ENCODE results near the gene XXYLT1. TPM values are rescaled to one million over a fixed set of nuclear protein-coding genes. Genes with fewer than 3 reads are reported as not detected.

Gene XXYLT1
- polyA plus RNA-seq, 1 donor (not counting 4 experiments of a cell fraction or from before 2014, with no cell fraction given): 11.1 TPM

DNA sequence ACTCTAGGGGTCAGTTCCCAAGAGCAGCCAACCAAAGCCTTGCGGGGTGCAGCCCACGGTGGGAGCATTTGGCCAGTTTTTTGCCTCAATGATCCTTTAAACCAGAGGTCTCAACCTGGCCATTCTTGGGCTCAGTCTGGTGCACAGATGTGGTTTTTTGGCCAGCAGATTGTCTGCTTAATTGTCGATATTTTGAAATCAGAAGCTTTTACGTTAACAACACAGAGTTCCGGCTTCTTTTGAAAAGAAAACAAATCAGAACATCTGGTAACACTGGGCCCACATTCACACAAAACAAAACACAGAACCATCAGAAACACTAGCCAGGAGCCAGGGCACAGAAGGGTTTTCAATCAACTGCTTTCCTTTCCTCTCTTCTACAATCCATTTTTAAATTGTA lies 127.7 kb downstream of the XXYLT1 start:
- DNase-seq (ENCODE audit: low read depth, low spot score) (no peak), FAIRE-seq (no peak)
- dilution Hi-C loops (cut with MboI; ENCODE audit: extremely low pct_ligation_motif_present, low sequenced_read_pairs): no loop called here
- H3K36me3 ChIP-seq (ENCODE audit: control insufficient read depth in 2 of 2, extremely low read depth in 1 of 2, insufficient read depth in 2 of 2, low read length in 2 of 2): no peaks in the 10 kb centered on the region
- H3K79me2 ChIP-seq (ENCODE audit: control insufficient read depth, insufficient read depth, low read length): no peaks in the 10 kb centered on the region
- peaks cover 2% of the 10 kb centered on the region for H3K9me3 ChIP-seq (ENCODE audit: control insufficient read depth, low read depth, low read length)
- H3K4me3 ChIP-seq (ENCODE audit: control insufficient read depth in 2 of 3, extremely low read depth in 1 of 3, insufficient read depth in 2 of 3, low read depth in 1 of 3, low read length in 3 of 3): no peak overlapping the region
- no peak overlapping the region for H2AFZ ChIP-seq (ENCODE audit: control insufficient read depth, low read length)
- H4K20me1 ChIP-seq (ENCODE audit: control insufficient read depth, extremely low read depth, insufficient read depth, low read length): no peaks in the 10 kb centered on the region
- H3K27me3 ChIP-seq (ENCODE audit: control insufficient read depth, extremely low read depth, insufficient read depth, low read length): no peaks in the 10 kb centered on the region
- H3K27ac ChIP-seq (ENCODE audit: control insufficient read depth, insufficient read depth, low read length): no peak overlapping the region
- H3K9me1 ChIP-seq (ENCODE audit: control insufficient read depth, extremely low read depth, insufficient read depth, low read length): peaks cover 4% of the 10 kb centered on the region
- H3K4me2 ChIP-seq (ENCODE audit: control insufficient read depth, extremely low read depth, insufficient read depth, low read depth, low read length): no peak overlapping the region
- no peak overlapping the region for H3K9ac ChIP-seq (ENCODE audit: control insufficient read depth, extremely low read depth, insufficient read depth, low read length)
- TF ChIP-seq EZH2 (IDR thresholded peaks at IDR 0.05; ENCODE audit: low read length) (no peak), CTCF (optimal IDR thresholded peaks at IDR 0.05 in 1 of 3, IDR thresholded peaks at IDR 0.05 in 1 of 3, conservative IDR thresholded peaks at IDR 0.05 in 1 of 3; ENCODE audit: extremely low read depth in 1 of 3, insufficient read depth in 2 of 3, low read length in 3 of 3) (no peak)
- peaks cover 16% of the 10 kb centered on the region for H3K4me1 ChIP-seq (ENCODE audit: control insufficient read depth, extremely low read depth, insufficient read depth, low read length)

- no peaks in the 10 kb centered on the region for H3K36me3 ChIP-seq (ENCODE audit: control insufficient read depth in 2 of 2, extremely low read depth in 1 of 2, insufficient read depth in 2 of 2, low read length in 2 of 2)
- TF ChIP-seq EZH2 (IDR thresholded peaks at IDR 0.05; ENCODE audit: low read length) (no peak), CTCF (optimal IDR thresholded peaks at IDR 0.05 in 1 of 3, IDR thresholded peaks at IDR 0.05 in 1 of 3, conservative IDR thresholded peaks at IDR 0.05 in 1 of 3; ENCODE audit: extremely low read depth in 1 of 3, insufficient read depth in 2 of 3, low read length in 3 of 3) (no peak)
- peaks cover 19% of the 10 kb centered on the region for H3K4me1 ChIP-seq (ENCODE audit: control insufficient read depth, extremely low read depth, insufficient read depth, low read length)
- no peak overlapping the region for H3K27ac ChIP-seq (ENCODE audit: control insufficient read depth, insufficient read depth, low read length)
- H3K9me3 ChIP-seq (ENCODE audit: control insufficient read depth, low read depth, low read length): peaks cover 2% of the 10 kb centered on the region
- FAIRE-seq (no peak), DNase-seq (ENCODE audit: low read depth, low spot score) (no peak)
- no peaks in the 10 kb centered on the region for H3K79me2 ChIP-seq (ENCODE audit: control insufficient read depth, insufficient read depth, low read length)
- no peaks in the 10 kb centered on the region for H3K27me3 ChIP-seq (ENCODE audit: control insufficient read depth, extremely low read depth, insufficient read depth, low read length)
- H3K4me2 ChIP-seq (ENCODE audit: control insufficient read depth, extremely low read depth, insufficient read depth, low read depth, low read length): no peak overlapping the region
- H4K20me1 ChIP-seq (ENCODE audit: control insufficient read depth, extremely low read depth, insufficient read depth, low read length): no peaks in the 10 kb centered on the region
- dilution Hi-C loops (cut with MboI; ENCODE audit: extremely low pct_ligation_motif_present, low sequenced_read_pairs): no loop called here
- peaks cover 4% of the 10 kb centered on the region for H3K9me1 ChIP-seq (ENCODE audit: control insufficient read depth, extremely low read depth, insufficient read depth, low read length)
- H3K9ac ChIP-seq (ENCODE audit: control insufficient read depth, extremely low read depth, insufficient read depth, low read length): no peak overlapping the region
- no peak overlapping the region for H2AFZ ChIP-seq (ENCODE audit: control insufficient read depth, low read length)
- H3K4me3 ChIP-seq (ENCODE audit: control insufficient read depth in 2 of 3, extremely low read depth in 1 of 3, insufficient read depth in 2 of 3, low read depth in 1 of 3, low read length in 3 of 3): no peak overlapping the region
Observed at GRCh38 chr3:195142519-195142918, 128.4 kb downstream of the XXYLT1 start.
